Activated B cell treated with CpG ODN at 0.5 μM for 24 hours (primary cell): Measurements from ENCODE around the gene GRIN3A. TPM values are rescaled to one million over a fixed set of nuclear protein-coding genes. Genes with fewer than 3 reads are reported as not detected.

Source experiments
- ATAC-seq: fragments of 200-7000 bp; cut with Tn5 transposase; one replicate; pipeline ENCODE4 v1.10.0; 2021; ENCODE audit warnings: low read depth, mild to moderate bottlenecking, moderate library complexity
- CTCF ChIA-PET: fragments of 350-600 bp; sonication (Branson Sonifier 250); formaldehyde crosslinking; loops from one replicate; lab custom pipeline; 2021; ENCODE audit warnings: antibody characterized with exemption; lab: Charles Lee
- POLR2A ChIA-PET: fragments of 350-600 bp; sonication (Branson Sonifier 250); formaldehyde crosslinking; loops from one replicate; lab custom pipeline; 2021; ENCODE audit warnings: antibody characterized with exemption; lab: Charles Lee
- DNase-seq: peaks from one replicate; pipeline ENCODE4 v3.0.0; 2022
- H3K27ac Mint-ChIP-seq: one replicate; pipeline ENCODE4 v1.8.0; 2020; ENCODE audit warnings: mixed read lengths
- H3K27me3 Mint-ChIP-seq: one replicate; pipeline ENCODE4 v1.8.0; 2021; ENCODE audit warnings: mixed read lengths
- H3K36me3 Mint-ChIP-seq: one replicate; pipeline ENCODE4 v1.8.0; 2021; ENCODE audit warnings: low read depth, mixed read lengths
- H3K4me1 Mint-ChIP-seq: one replicate; pipeline ENCODE4 v1.8.0; 2021; ENCODE audit warnings: mixed read lengths
- H3K4me3 Mint-ChIP-seq: one replicate; pipeline ENCODE4 v1.8.0; 2020; ENCODE audit warnings: mild to moderate bottlenecking, mixed read lengths
- H3K9me3 Mint-ChIP-seq: one replicate; pipeline ENCODE4 v1.8.0; 2020; ENCODE audit warnings: mixed read lengths
- CTCF ChIP-seq: fragments of 200-600 bp; IDR thresholded peaks from one replicate; pipeline ENCODE4 v1.8.0; 2022; ENCODE audit warnings: antibody characterized with exemption, mild to moderate bottlenecking
- intact Hi-C: fragments of 100-400 bp; cut with micrococcal nuclease; formaldehyde crosslinking; loops from one replicate; pipeline ENCODE4 v1.15.1; 2024
- total RNA-seq: library from RNA; stranded (reverse); gene quantifications from 2 replicates; pipeline ENCODE4 v1.2.3, GENCODE V29; 2022

Gene GRIN3A
- total RNA-seq, 1 donor from 2014 or later, result not detected

DNA sequence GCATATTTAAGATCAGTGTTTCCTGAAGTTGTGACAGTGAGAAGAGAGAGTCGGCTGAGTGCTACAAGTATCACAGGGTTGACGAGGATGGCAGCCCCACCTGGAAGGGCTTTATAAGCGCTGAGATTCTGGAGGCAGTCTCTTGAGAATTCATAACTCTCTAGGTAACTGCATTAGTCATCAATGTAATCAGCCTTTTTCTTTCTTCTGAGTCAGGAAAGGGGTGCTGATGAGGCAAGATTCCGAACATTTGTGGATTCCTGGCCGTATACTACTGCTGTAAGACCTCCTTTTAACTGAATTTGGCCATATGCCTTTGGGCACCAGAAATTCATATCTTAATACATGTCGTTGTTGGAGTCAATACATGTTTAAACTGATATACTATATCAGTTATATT is 211.4 kb downstream of the GRIN3A start:
- intact Hi-C loops, result no loop called here
- H3K4me3 Mint-ChIP-seq, result no peak overlapping the region
- ChIA-PET CTCF (interaction anchor here (4.2 kb wide), 1 partner anchor 78 kb away, joined by 19 read pairs; no protein-coding TSS in a partner anchor), POLR2A (no interaction called here)
- ATAC-seq (no peak), DNase-seq (no peak)
- H3K9me3 Mint-ChIP-seq, result no peaks in the 10 kb centered on the region
- H3K4me1 Mint-ChIP-seq, result no peaks in the 10 kb centered on the region
- no peak for TF ChIP-seq CTCF
- peaks cover 36% of the 10 kb centered on the region for H3K27me3 Mint-ChIP-seq
- no peaks in the 10 kb centered on the region for H3K36me3 Mint-ChIP-seq
- no peak overlapping the region for H3K27ac Mint-ChIP-seq

DNA sequence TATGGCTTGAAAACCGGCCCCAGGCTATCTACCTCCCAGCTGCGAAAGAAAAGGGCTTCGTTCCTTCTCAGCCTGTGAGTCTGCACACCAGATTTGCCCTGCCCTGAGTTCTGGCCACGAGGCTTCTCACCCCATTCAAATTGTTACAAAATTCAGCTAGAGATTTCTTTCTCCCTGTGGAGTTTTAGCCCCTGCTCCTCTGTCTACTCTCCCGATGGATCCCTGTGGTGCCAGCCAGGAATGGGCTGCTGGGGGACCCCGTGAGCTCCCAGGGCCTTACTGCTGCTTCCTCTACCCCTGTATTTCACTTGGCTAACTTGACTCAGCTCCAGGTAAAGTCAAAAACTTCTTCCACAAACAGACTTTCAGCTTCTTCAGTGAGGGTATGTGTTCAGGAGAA is 214.1 kb downstream of the GRIN3A start:
- intact Hi-C loops, result no loop called here
- Mint-ChIP-seq H3K4me1 (no peaks in the 10 kb centered on the region), H3K27me3 (peaks cover 42% of the 10 kb centered on the region), H3K36me3 (no peaks in the 10 kb centered on the region), H3K9me3 (no peaks in the 10 kb centered on the region), H3K4me3 (no peak overlapping the region), H3K27ac (no peak overlapping the region)
- DNase-seq, result no peak
- POLR2A ChIA-PET, result no interaction called here
- CTCF ChIA-PET, result no interaction called here
- no peak for TF ChIP-seq CTCF
- no peak for ATAC-seq

Other genes starting within 250 kb of the GRIN3A start
- 46.6 and 51.6 TPM in 2 replicates for gene RNF20, start 204.8 kb downstream of the GRIN3A start, total RNA-seq
- gene PPP3R2, start 143.7 kb downstream of the GRIN3A start, total RNA-seq, result not detected in 2 replicates